Naive thymus-derived CD8-positive, alpha-beta T cell (primary cell): Measurements from ENCODE around the gene FAR1. TPM values are rescaled to one million over a fixed set of nuclear protein-coding genes. Genes with fewer than 3 reads are reported as not detected.
"Not testable (repeated sequence)": the region's sequence is repeated elsewhere in the genome, so short reads cannot be mapped to it uniquely, and the experiment has no call there.

Experiments
- ATAC-seq, 2 donors: fragments of 150-1000 bp; cut with Tn5 transposase in 1 of 2; sonication (Bioruptor Pico), chemical (Tn5 transposase) in 1 of 2; 1 replicate in 1 of 2; 2 replicates in 1 of 2; pipeline ENCODE4 v1.10.0; 2021; ENCODE audit warnings: mild to moderate bottlenecking in 2 of 2, moderate library complexity in 2 of 2
- POLR2A ChIA-PET: fragments of 350-600 bp; sonication (Branson Sonifier 250); formaldehyde crosslinking; loops from one replicate; lab custom pipeline; 2021; ENCODE audit warnings: antibody characterized with exemption; lab: Charles Lee
- DNase-seq, 10 donors: peaks; one replicate each; pipeline versions ENCODE4 v3.0.0 to v3.0.0-alpha.2; 2020 to 2022
- H3K27ac Mint-ChIP-seq, 10 donors: one replicate each; pipeline ENCODE4 v1.8.0; 2020 to 2022; ENCODE audit warnings: mild to moderate bottlenecking in 10 of 10, mixed read lengths in 10 of 10, moderate library complexity in 4 of 10, inconsistent platforms in 1 of 10
- H3K27me3 Mint-ChIP-seq, 5 donors: one replicate each; pipeline ENCODE4 v1.8.0; 2021 to 2022; ENCODE audit warnings: mixed read lengths in 5 of 5
- H3K36me3 Mint-ChIP-seq, 3 donors: one replicate each; pipeline ENCODE4 v1.8.0; 2020 to 2022; ENCODE audit warnings: mixed read lengths in 3 of 3, mild to moderate bottlenecking in 2 of 3, inconsistent platforms in 1 of 3
- H3K4me1 Mint-ChIP-seq, 4 donors: one replicate each; pipeline ENCODE4 v1.8.0; 2021 to 2022; ENCODE audit warnings: mixed read lengths in 4 of 4
- H3K4me3 Mint-ChIP-seq, 10 donors: one replicate each; pipeline ENCODE4 v1.8.0; 2020 to 2022; ENCODE audit warnings: mild to moderate bottlenecking in 10 of 10, mixed read lengths in 10 of 10, moderate library complexity in 6 of 10, inconsistent platforms in 1 of 10
- H3K9me3 Mint-ChIP-seq, 9 donors: one replicate each; pipeline ENCODE4 v1.8.0; 2020 to 2022; ENCODE audit warnings: mixed read lengths in 9 of 9, mild to moderate bottlenecking in 3 of 9, inconsistent platforms in 1 of 9, moderate library complexity in 1 of 9
- polyA plus RNA-seq, 3 donors: library from polyadenylated mRNA; unstranded; fragments of 300-500 nt; fragmentation: Illumina TruSeq; gene quantifications; one replicate each; pipeline ENCODE4 v1.2.3, GENCODE V29; 2021
- total RNA-seq, 8 experiments: library from RNA in 2 of 8; stranded (reverse) in 2 of 8; gene quantifications; one replicate each; pipeline ENCODE4 v1.2.3 and lab custom pipeline; 2021 to 2026

Gene FAR1
- total and polyA plus RNA-seq, 5 experiments from 2014 or later = 6.0 to 38.1 (median 12.8) TPM

DNA sequence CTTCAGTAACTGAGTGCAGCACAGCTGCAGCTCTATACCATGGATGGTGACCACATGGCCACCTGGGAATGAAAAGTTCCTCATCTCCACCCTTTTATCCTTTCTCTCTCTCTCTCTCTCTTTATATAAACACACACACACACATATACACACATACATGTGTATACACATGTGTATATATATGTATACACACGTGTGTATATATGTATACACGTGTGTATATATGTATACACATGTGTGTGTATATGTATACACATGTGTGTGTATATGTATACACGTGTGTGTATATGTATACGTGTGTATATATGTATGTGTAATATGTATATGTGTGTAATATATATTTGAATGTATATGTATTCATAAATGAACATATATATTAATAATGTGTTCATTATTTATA, 18.8 kb upstream of the FAR1 start:
- Mint-ChIP-seq H3K27me3 (peaks cover 16 to 39% (median 31%) of the 10 kb centered on the region in 5 donors), H3K27ac (no peak overlapping the region), H3K4me1 (no peaks in the 10 kb centered on the region), H3K4me3 (no peak overlapping the region), H3K9me3 (peaks cover 0 to 24% (median 4%) of the 10 kb centered on the region in 9 donors), H3K36me3 (peaks cover 0 to 6% (median 5%) of the 10 kb centered on the region in 3 donors)
- DNase-seq (no peak), ATAC-seq (no peak)
- POLR2A ChIA-PET = no interaction called here

GRCh38 chr11:13651515-13651914, 17.0 kb upstream of the FAR1 start:
- POLR2A ChIA-PET, ATAC-seq: not testable (repeated sequence)
- H3K27me3 Mint-ChIP-seq = peaks cover 16 to 39% (median 36%) of the 10 kb centered on the region in 5 donors

GRCh38 chr11:13661074-13661623, 7.3 kb upstream of the FAR1 start:
- H3K36me3 Mint-ChIP-seq = peaks cover 0 to 21% (median 5%) of the 10 kb centered on the region in 3 donors
- ATAC-seq = no peak
- H3K27ac Mint-ChIP-seq = no peak overlapping the region
- DNase-seq = no peak
- no peak overlapping the region for H3K4me3 Mint-ChIP-seq
- H3K27me3 Mint-ChIP-seq = peaks cover 8 to 33% (median 20%) of the 10 kb centered on the region in 5 donors
- peaks cover 0 to 52% (median 17%) of the 10 kb centered on the region in 9 donors for H3K9me3 Mint-ChIP-seq
- POLR2A ChIA-PET = no interaction called here
- no peaks in the 10 kb centered on the region for H3K4me1 Mint-ChIP-seq

More at GRCh38 chr11:13651515-13651914, 17.0 kb upstream of the FAR1 start:
- not testable (repeated sequence) for H3K4me1 Mint-ChIP-seq, H3K4me3 Mint-ChIP-seq, H3K27ac Mint-ChIP-seq, DNase-seq
- H3K9me3 Mint-ChIP-seq = peaks cover 0 to 26% (median 10%) of the 10 kb centered on the region in 9 donors
- H3K36me3 Mint-ChIP-seq = peaks cover 0 to 12% (median 5%) of the 10 kb centered on the region in 3 donors

DNA sequence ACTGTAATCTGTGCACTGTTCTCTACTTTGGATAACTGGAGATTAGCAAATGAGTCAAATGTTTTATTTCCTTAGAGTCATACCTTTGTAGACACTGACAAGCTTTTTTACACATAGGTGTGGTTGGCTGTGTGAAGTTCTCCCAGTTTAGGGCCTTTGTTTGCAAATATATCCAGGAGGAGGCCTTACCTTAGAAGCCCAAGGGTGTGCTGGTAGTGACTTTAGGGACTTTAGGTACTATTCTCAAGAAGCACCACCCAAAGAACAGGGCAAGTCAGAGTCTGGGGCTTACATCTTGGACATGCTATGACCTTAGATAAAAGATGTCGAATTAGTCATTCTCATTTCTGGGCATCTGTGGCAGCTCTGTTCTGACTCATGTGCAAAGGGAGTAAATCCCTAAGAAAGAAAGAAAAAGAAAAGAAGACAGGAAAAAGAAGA, 4.8 kb upstream of the FAR1 start:
- Mint-ChIP-seq H3K27ac (no peak overlapping the region), H3K9me3 (peaks cover 0 to 28% (median 11%) of the 10 kb centered on the region in 9 donors), H3K4me3 (no peak overlapping the region), H3K36me3 (peaks cover 2 to 12% (median 4%) of the 10 kb centered on the region in 3 donors), H3K4me1 (peaks cover 6 to 12% (median 9%) of the 10 kb centered on the region in 4 donors), H3K27me3 (peaks cover 8 to 33% (median 20%) of the 10 kb centered on the region in 5 donors)
- no peak for DNase-seq
- POLR2A ChIA-PET = no interaction called here
- no peak for ATAC-seq

- H3K4me1 Mint-ChIP-seq = peaks cover 10 to 19% (median 13%) of the 10 kb centered on the region in 4 donors
- ATAC-seq (no peak), DNase-seq (no peak)
- peaks cover 2 to 5% (median 2%) of the 10 kb centered on the region in 3 donors for H3K36me3 Mint-ChIP-seq
- peaks cover 8 to 33% (median 20%) of the 10 kb centered on the region in 5 donors for H3K27me3 Mint-ChIP-seq
- H3K27ac Mint-ChIP-seq = no peak overlapping the region
- no peak overlapping the region for H3K4me3 Mint-ChIP-seq
- peaks cover 0 to 21% (median 4%) of the 10 kb centered on the region in 9 donors for H3K9me3 Mint-ChIP-seq
- POLR2A ChIA-PET = no interaction called here
Observed at GRCh38 chr11:13664351-13664750, 4.1 kb upstream of the FAR1 start.

DNA sequence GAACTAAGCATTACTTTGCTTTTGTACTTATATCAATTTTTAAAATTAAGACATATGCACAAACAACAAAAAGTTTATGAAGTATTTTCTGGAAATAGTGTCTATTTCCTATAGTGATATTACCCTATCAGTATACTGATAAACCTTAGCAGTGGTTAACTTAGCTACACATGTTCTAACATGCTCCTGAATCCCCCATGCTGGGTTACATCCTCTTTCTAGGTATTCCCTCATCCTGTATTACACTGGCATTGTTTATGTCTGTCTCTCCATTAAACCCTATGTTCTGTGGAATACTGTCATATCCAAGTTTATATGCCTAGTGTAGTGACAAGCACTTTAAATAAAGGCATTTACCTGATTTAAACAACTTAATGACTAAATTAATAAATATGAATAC, 1.8 kb upstream of the FAR1 start:
- Mint-ChIP-seq H3K9me3 (no peaks in the 10 kb centered on the region), H3K36me3 (peaks cover 0 to 2% (median 2%) of the 10 kb centered on the region in 3 donors), H3K27me3 (peaks cover 7 to 27% (median 18%) of the 10 kb centered on the region in 5 donors), H3K4me3 (peak overlapping the region in 2 of 10 donors; percentile 91 to 98), H3K27ac (no peak overlapping the region), H3K4me1 (peaks cover 25 to 38% (median 34%) of the 10 kb centered on the region in 4 donors)
- POLR2A ChIA-PET = interaction anchor here (1.7 kb wide), 1 partner anchor 204 kb away, joined by 8 read pairs; the partner anchor contains the start of gene BTBD10
- no peak for DNase-seq
- ATAC-seq = no peak

DNA sequence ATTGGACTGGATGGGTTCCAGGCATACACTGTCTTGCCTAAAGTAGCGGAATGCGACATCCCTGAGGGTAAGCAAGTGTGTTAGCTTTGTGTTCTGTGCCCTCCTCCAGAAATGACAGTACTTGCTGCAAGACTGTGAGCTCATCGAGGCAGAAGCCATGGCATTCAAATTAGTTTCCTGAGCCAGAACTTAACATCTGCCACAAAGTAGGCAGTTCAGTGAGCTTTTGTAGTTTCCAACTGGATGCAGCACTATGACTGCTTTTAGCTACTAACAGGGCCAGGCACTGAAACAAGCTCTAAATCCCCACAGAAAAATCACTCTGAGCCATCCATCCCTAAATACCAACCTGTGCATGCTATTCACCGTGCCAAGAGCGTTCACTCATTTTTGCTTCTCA, 1.2 kb upstream of the FAR1 start:
- Mint-ChIP-seq H3K9me3 (no peaks in the 10 kb centered on the region), H3K4me3 (peak overlapping the region; percentile 76 to 100 (median 96)), H3K36me3 (peaks cover 0 to 2% (median 2%) of the 10 kb centered on the region in 3 donors), H3K27ac (peak overlapping the region in 8 of 10 donors; percentile 38 to 84 (median 66)), H3K4me1 (peaks cover 26 to 44% (median 38%) of the 10 kb centered on the region in 4 donors), H3K27me3 (peaks cover 7 to 21% (median 16%) of the 10 kb centered on the region in 5 donors)
- POLR2A ChIA-PET = interaction anchor here (1.7 kb wide), 1 partner anchor 204 kb away, joined by 8 read pairs; the partner anchor contains the start of gene BTBD10
- DNase-seq (no peak), ATAC-seq (no peak)

GRCh38 chr11:13667795-13668101, 720 bp upstream of the FAR1 start:
- no peak for ATAC-seq
- POLR2A ChIA-PET = interaction anchor here (1.7 kb wide), 1 partner anchor 205 kb away, joined by 8 read pairs; the partner anchor contains the start of gene BTBD10
- peak overlapping the region; percentile 76 to 100 (median 96) for H3K4me3 Mint-ChIP-seq

GRCh38 chr11:13668957-13669521, 571 bp downstream of the FAR1 start:
- Mint-ChIP-seq H3K4me3 (peak overlapping the region; percentile 93 to 99 (median 96)), H3K9me3 (no peaks in the 10 kb centered on the region), H3K27me3 (peaks cover 1 to 9% (median 6%) of the 10 kb centered on the region in 5 donors), H3K27ac (peak overlapping the region; percentile 88 to 99 (median 92)), H3K4me1 (peaks cover 26 to 52% (median 48%) of the 10 kb centered on the region in 4 donors), H3K36me3 (peaks cover 0 to 5% (median 2%) of the 10 kb centered on the region in 3 donors)
- DNase-seq (peak in 8 of 10 donors; percentile 34 to 73 (median 53)), ATAC-seq (peak; percentile 34 to 35)
- POLR2A ChIA-PET = no interaction called here

More at GRCh38 chr11:13667795-13668101, 720 bp upstream of the FAR1 start:
- H3K27me3 Mint-ChIP-seq = peaks cover 4 to 16% (median 12%) of the 10 kb centered on the region in 5 donors
- H3K36me3 Mint-ChIP-seq = peaks cover 0 to 2% (median 2%) of the 10 kb centered on the region in 3 donors
- DNase-seq = no peak
- H3K4me1 Mint-ChIP-seq = peaks cover 26 to 48% (median 42%) of the 10 kb centered on the region in 4 donors
- H3K9me3 Mint-ChIP-seq = no peaks in the 10 kb centered on the region
- peak overlapping the region in 9 of 10 donors; percentile 38 to 84 (median 72) for H3K27ac Mint-ChIP-seq

DNA sequence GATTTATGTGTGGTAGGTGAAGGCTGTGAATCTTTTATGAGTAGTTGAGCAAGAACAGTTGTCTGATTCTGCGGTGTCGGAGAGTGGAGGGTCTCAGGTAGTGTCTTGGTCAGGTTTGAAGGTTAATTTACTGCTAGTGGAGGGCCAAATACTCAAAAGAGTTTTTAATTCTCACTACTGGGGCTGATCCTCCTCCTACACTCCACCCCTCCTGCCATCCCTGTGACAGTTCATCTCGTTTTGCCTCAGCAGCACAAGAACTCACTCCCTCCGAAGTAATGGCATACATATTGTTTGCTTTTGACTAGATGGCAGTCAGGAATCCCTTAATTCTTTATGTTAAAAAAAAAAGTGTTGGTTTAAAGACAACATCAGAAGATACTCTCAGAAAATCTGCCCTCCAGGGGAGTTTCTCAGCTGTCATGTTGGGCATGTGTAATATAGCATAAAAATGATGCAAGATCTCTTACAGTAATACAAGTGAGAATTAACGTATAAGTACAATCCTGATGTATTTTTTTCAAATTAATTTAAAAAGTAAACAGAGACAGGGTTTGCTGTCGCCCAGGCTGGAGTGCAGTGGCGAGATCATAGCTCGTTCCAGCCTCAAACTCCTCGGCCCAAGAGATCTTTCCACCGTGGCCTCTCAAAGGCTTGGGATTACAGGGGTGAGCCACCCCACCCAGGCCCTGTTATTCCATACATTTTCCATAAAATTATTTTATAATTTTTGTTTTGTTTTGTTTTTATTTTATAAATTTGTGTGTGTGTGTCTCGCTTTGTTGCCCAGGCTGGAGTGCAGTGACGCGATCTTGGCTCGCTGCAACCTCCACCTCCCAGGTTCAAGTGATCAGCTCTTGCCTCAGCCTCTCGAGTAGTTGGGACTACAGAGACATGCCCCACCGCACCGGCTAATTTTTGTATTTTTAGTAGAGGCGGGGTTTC, 1.3 kb downstream of the FAR1 start:
- POLR2A ChIA-PET = no interaction called here
- peak overlapping the region; percentile 88 to 99 (median 92) for H3K27ac Mint-ChIP-seq
- peaks cover 28 to 56% (median 53%) of the 10 kb centered on the region in 4 donors for H3K4me1 Mint-ChIP-seq
- DNase-seq = peak in 2 of 10 donors; percentile 9 to 10
- H3K36me3 Mint-ChIP-seq = peaks cover 0 to 8% (median under 1%) of the 10 kb centered on the region in 3 donors
- no peaks in the 10 kb centered on the region for H3K9me3 Mint-ChIP-seq
- H3K27me3 Mint-ChIP-seq = peaks cover 0 to 6% (median 1%) of the 10 kb centered on the region in 5 donors
- peak overlapping the region; percentile 93 to 99 (median 96) for H3K4me3 Mint-ChIP-seq
- ATAC-seq = no peak

DNA sequence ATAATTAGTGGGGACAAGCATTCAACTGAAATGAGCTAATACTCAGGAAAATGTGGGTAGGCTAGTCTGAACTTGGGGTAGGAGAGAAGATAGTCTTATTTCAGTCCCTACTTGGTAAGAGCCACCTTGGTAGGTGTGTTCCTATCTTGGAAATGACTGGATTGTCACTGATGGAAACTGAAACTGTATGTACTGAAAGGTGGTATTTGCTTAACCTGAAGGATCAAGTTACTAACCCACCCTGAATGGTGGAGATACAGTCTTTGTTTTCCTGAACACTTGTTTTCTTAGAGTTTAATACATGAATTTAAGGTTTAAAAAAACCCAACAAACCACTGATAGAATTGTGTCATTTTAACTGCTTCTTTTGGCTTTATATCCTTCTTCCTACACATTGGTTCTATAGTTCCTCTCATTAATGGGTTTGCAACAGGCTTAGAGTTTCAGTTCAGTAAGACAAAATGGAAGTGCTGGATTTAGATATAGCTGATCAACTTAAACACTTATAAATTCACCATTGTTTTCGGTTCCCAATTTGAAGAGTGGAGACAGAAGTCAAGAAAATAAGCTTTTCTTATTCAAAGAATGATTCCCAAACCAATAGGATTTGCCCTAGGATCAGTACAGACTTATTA, 4.2 kb downstream of the FAR1 start:
- Mint-ChIP-seq H3K27me3 (no peaks in the 10 kb centered on the region), H3K4me3 (peak overlapping the region in 1 of 10 donors; percentile 16), H3K36me3 (peaks cover 0 to 8% (median 0%) of the 10 kb centered on the region in 3 donors), H3K9me3 (no peaks in the 10 kb centered on the region), H3K27ac (peak overlapping the region in 1 of 10 donors; percentile 34), H3K4me1 (peaks cover 25 to 73% (median 70%) of the 10 kb centered on the region in 4 donors)
- DNase-seq (no peak), ATAC-seq (no peak)
- POLR2A ChIA-PET = interaction anchor here (0.6 kb wide), 1 partner anchor 35 kb away, joined by 3 read pairs; no protein-coding TSS in a partner anchor
